Raji (cell line): ENCODE data around the gene RGS14.

Source experiments
- POLR2A ChIP-seq: IDR thresholded peaks from 2 replicates; pipeline ENCODE4 v1.6.1; 2011; ENCODE audit warnings: low read depth, low read length, control low read depth; ENCODE audit not compliant: insufficient read depth

The RGS14 gene

GRCh38 chr5:177373806-177374205, 16.1 kb downstream of the RGS14 start:
- TF ChIP-seq POLR2A: no peak

GRCh38 chr5:177374211-177374610, 16.5 kb downstream of the RGS14 start:
- TF ChIP-seq POLR2A: no peak

GRCh38 chr5:177376107-177376506, 18.4 kb downstream of the RGS14 start:
- TF ChIP-seq POLR2A: no peak

- TF ChIP-seq POLR2A: no peak
Measured at GRCh38 chr5:177377851-177378776, 20.4 kb downstream of the RGS14 start.

- no peak for TF ChIP-seq POLR2A
Measured at GRCh38 chr5:177378884-177379883, 21.5 kb downstream of the RGS14 start.

- no peak for TF ChIP-seq POLR2A
Measured at GRCh38 chr5:177380805-177381126, 23.0 kb downstream of the RGS14 start.

GRCh38 chr5:177382423-177383029, 24.8 kb downstream of the RGS14 start:
- TF ChIP-seq POLR2A: no peak

GRCh38 chr5:177383181-177383580, 25.5 kb downstream of the RGS14 start:
- no peak for TF ChIP-seq POLR2A

- no peak for TF ChIP-seq POLR2A
Measured at GRCh38 chr5:177384134-177384533, 26.4 kb downstream of the RGS14 start, which contains the start of gene SLC34A1. Gene SLC34A1 (plus strand): TSS chr5:177384434. CDS start chr5:177385742, 1,308 bp downstream.

GRCh38 chr5:177385720-177386119, 28.0 kb downstream of the RGS14 start:
- no peak for TF ChIP-seq POLR2A

- TF ChIP-seq POLR2A: no peak
Measured at GRCh38 chr5:177386542-177386941, 28.8 kb downstream of the RGS14 start.

GRCh38 chr5:177387405-177387804, 29.7 kb downstream of the RGS14 start:
- TF ChIP-seq POLR2A: no peak

GRCh38 chr5:177388521-177389052, 30.9 kb downstream of the RGS14 start:
- no peak for TF ChIP-seq POLR2A

- no peak; the same call in 1 of the 2 replicates for TF ChIP-seq POLR2A
Measured at GRCh38 chr5:177389241-177390169, 31.8 kb downstream of the RGS14 start.
